Stimulated activated effector memory CD8-positive, alpha-beta T cell treated with anti-CD3 and anti-CD28 coated beads, Interleukin-12 subunit alpha, Interleukin-12 subunit beta, amount 100 ng/mL, for 72 hours (primary cell): ENCODE results near the gene HPX.
"Not testable (repeated sequence)": the region's sequence is repeated elsewhere in the genome, so short reads cannot be mapped to it uniquely, and the experiment has no call there.

Experiments
- ATAC-seq: fragments of 150-1000 bp; cut with Tn5 transposase; 2 replicates; pipeline ENCODE4 v1.10.0; 2021
- DNase-seq, 2 donors: peaks; one replicate each; pipeline ENCODE4 v3.0.0; 2021 to 2022; ENCODE audit warnings: low spot score in 2 of 2
- H3K27ac Mint-ChIP-seq: one replicate; pipeline ENCODE4 v1.8.0; 2022; ENCODE audit warnings: mild to moderate bottlenecking, mixed read lengths
- H3K36me3 Mint-ChIP-seq: one replicate; pipeline ENCODE4 v1.8.0; 2022; ENCODE audit warnings: mild to moderate bottlenecking, mixed read lengths
- H3K4me1 Mint-ChIP-seq: one replicate; pipeline ENCODE4 v1.8.0; 2022; ENCODE audit warnings: mixed read lengths
- H3K4me3 Mint-ChIP-seq: one replicate; pipeline ENCODE4 v1.8.0; 2022; ENCODE audit warnings: mild to moderate bottlenecking, mixed read lengths
- H3K9me3 Mint-ChIP-seq: one replicate; pipeline ENCODE4 v1.8.0; 2022; ENCODE audit warnings: mixed read lengths

The HPX gene

DNA sequence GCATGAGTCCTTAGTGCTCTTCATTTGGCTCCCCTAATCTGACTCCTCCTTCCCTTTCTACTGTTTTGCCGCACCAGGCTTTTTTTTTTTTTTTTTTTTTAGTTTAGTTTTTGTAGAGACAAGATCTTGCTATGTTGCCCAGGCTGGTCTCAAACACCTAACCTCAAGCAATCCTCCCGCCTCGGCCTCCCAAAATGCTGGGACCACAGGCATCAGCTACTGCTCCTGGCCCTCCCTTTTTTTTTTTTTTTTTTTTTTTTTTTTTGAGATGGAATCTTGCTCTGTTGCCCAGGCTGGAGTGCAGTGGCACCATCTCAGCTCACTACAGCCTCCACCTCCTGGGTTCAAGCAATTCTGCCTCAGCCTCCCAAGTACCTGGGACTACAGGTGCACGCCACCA is 48.5 kb downstream of the HPX start:
- peaks cover 26% of the 10 kb centered on the region for H3K36me3 Mint-ChIP-seq
- not testable (repeated sequence) for ATAC-seq, H3K9me3 Mint-ChIP-seq, DNase-seq
- peak overlapping the region; percentile 75 for H3K27ac Mint-ChIP-seq
- H3K4me1 Mint-ChIP-seq = peaks cover 37% of the 10 kb centered on the region
- peak overlapping the region; percentile 84 for H3K4me3 Mint-ChIP-seq

DNA sequence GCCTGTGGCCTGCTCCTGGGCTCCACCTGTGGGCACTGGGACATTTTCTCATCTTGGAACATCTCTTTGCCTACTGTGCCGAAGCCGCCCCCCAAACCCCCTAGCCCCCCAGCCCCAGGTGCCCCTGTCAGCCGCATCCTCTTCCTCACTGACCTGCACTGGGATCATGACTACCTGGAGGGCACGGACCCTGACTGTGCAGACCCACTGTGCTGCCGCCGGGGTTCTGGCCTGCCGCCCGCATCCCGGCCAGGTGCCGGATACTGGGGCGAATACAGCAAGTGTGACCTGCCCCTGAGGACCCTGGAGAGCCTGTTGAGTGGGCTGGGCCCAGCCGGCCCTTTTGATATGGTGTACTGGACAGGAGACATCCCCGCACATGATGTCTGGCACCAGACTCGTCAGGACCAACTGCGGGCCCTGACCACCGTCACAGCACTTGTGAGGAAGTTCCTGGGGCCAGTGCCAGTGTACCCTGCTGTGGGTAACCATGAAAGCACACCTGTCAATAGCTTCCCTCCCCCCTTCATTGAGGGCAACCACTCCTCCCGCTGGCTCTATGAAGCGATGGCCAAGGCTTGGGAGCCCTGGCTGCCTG is 49.2 kb downstream of the HPX start:
- Mint-ChIP-seq H3K4me1 (peaks cover 37% of the 10 kb centered on the region), H3K27ac (no peak overlapping the region), H3K4me3 (peak overlapping the region; percentile 84)

DNA sequence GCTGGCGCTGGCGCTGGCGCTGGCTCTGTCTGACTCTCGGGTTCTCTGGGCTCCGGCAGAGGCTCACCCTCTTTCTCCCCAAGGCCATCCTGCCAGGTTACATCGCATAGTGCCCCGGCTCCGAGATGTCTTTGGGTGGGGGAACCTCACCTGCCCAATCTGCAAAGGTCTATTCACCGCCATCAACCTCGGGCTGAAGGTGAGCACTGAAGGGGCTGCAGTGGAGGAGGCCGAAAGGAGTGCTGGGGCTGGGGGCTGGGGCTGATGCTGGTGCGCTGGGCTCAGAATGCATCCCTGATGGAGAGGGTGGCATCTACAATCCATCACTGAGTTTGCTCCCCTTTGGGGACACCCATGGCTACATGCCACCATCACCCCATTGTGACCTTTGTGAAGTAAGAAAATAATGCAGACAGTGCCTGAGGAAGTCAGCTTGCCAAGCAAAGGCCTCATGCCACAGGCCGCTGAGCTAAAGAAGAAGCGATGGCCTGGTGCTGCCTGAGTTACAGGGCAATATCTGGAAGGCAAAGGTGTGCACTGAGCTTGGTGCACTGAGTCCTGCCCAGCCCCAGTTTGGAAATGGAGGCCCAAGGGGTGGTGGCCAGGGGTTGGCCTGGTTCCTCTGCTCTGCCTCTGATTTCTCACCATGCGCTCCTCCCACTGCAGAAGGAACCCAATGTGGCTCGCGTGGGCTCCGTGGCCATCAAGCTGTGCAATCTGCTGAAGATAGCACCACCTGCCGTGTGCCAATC is 49.9 kb downstream of the HPX start:
- DNase-seq (peak in 1 of 2 donors; percentile 60), ATAC-seq (no peak)
- Mint-ChIP-seq H3K9me3 (no peaks in the 10 kb centered on the region), H3K27ac (peak overlapping the region; percentile 97), H3K36me3 (peaks cover 18% of the 10 kb centered on the region), H3K4me1 (peaks cover 37% of the 10 kb centered on the region), H3K4me3 (peak overlapping the region; percentile 84)

More for the DNA sequence above, 49.2 kb downstream of the HPX start:
- no peak for ATAC-seq
- Mint-ChIP-seq H3K9me3 (no peaks in the 10 kb centered on the region), H3K36me3 (peaks cover 25% of the 10 kb centered on the region)
- no peak for DNase-seq

DNA sequence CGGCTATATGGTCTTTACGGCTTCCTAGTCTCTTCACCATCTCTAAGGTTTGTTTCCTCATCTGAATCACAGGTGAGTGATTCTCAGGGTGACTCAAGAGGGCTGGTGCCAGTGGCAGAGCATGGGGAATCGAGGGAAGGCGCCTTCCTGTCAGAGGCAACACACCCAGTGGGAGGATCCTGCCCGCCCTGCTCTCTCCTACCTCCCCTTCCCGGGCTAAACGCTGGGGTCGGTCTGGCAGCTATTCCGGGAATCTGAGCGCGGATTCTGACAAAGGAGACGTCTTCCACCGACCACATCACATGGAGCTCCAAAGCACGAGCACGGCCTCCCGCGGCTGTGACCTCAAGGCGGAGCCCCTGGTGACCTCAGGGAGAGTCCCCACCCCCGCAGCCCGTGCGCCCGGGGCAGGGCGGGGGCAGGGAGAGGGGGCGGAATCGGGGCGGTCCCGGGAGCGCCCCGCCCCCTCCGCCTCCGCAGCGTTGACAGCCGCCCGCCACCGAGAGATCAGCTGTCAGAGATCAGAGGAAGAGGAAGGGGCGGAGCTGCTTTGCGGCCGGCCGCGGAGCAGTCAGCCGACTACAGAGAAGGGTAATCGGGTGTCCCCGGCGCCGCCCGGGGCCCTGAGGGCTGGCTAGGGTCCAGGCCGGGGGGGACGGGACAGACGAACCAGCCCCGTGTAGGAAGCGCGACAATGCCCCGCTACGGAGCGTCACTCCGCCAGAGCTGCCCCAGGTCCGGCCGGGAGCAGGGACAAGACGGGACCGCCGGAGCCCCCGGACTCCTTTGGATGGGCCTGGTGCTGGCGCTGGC is 50.7 kb downstream of the HPX start, which contains the start of gene SMPD1:
Gene SMPD1 (plus strand): TSS at position 570 of the 813 bp plus-strand sequence. CDS start 125 bp downstream, at position 695.
- DNase-seq (peak; percentile 89 to 96), ATAC-seq (peak; percentile 93)
- H3K9me3 Mint-ChIP-seq = no peaks in the 10 kb centered on the region

DNA sequence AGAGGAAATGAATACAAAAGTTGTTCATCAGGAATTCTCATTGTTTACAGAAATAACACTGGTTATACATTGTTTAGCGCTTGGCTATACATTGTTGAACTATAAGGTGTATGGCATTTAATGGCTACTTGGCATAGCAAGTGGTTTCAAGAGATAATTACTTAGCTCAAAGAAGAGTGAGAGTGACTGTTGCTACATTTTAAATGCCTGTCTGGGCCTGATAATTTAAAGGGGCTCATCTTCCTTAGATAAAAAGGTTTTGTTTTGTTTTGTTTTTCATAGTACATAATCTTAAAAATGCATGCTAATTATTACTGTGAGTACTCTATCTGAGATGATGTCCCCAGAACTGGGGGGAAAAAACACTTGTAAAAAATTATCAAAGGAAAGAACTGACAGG is 52.0 kb downstream of the HPX start:
- H3K4me3 Mint-ChIP-seq = peak overlapping the region; percentile 84
- ATAC-seq (no peak), DNase-seq (no peak)
- peaks cover 42% of the 10 kb centered on the region for H3K4me1 Mint-ChIP-seq
- H3K36me3 Mint-ChIP-seq = peaks cover 14% of the 10 kb centered on the region
- H3K27ac Mint-ChIP-seq = peak overlapping the region; percentile 7
- H3K9me3 Mint-ChIP-seq = no peaks in the 10 kb centered on the region

More for the DNA sequence above, 50.7 kb downstream of the HPX start, which contains the start of gene SMPD1:
- H3K4me3 Mint-ChIP-seq = peak within 1 kb of the TSS; percentile 84
- H3K27ac Mint-ChIP-seq = peak within 1 kb of the TSS; percentile 97
- peaks cover 40% of the 10 kb centered on the region for H3K4me1 Mint-ChIP-seq
- H3K36me3 Mint-ChIP-seq = peaks cover 14% of the 10 kb centered on the region

DNA sequence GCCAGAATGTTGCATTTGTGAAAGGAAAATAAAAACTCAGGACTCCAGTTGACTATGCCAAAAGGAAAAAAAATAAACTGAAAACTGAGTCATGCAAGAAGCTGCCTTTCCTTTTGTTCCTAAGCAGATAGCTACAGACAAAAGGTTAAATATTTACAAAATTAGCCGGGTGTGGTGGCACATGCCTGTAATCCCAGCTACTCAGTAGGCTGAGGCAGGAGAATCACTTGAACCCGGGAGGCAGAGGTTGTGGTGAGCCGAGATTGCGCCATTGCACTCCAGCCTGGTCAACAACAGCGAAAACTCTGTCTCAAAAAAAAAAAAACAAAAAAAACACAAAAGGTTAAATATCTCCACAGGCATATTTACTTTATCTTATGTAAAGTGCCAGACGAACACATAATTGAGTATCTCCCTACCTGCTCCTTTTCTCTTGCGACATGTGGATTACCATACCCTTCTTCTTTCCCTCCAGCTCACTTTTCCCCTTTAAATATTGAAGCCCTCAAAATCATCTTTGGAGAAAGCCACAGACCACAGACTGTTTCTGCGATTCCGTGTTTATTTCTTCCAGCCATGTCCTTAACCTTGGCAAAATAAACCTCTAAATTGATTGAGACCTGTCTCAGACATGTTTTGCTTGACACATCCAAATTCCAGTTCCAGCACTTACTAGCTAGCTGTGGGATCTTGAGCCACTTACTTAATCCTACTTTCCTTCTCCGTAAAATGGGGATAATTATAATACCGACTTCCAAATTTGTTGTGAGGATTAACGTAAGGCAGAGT is 52.8 kb downstream of the HPX start:
- DNase-seq = no peak
- no peak overlapping the region for H3K4me3 Mint-ChIP-seq
- peaks cover 13% of the 10 kb centered on the region for H3K36me3 Mint-ChIP-seq
- no peaks in the 10 kb centered on the region for H3K9me3 Mint-ChIP-seq
- no peak for ATAC-seq
- peaks cover 37% of the 10 kb centered on the region for H3K4me1 Mint-ChIP-seq
- peak overlapping the region; percentile 7 for H3K27ac Mint-ChIP-seq

DNA sequence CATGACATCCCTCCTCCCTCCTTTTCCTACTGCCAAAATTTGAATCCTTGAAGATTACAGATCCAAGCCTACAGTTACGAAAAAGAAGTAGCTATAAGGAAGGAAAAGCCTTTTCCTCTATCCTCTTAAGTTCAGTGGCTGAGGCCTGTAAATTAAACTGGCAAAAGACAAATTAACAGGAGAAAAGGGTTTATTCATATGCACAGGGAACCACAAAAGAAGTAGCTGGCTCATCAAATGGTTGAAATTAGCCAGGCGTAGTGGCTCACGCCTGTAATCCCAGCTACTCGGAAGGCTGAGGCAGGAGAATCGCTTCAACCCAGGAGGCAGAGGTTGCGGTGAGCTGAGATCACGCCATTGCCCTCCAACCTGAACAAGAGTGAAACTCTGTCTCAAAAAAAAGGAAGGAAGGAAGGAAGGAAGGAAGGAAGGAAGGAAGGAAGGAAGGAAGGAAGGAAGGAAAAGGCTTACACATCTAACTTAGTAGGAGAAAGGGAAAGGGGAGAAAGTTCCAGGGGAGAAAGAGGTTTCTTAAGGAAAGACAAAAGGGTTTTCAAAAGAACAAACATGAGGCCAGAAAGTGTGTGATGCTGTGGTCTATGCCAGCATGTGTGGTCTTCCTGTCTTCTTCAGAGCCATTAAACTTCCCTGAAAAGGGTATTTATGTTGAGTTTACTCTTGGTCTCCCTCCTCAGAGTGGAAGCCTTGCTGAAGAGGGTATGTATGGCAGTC is 55.6 kb downstream of the HPX start:
- DNase-seq (no peak), ATAC-seq (no peak)
- Mint-ChIP-seq H3K27ac (no peak overlapping the region), H3K4me1 (peaks cover 22% of the 10 kb centered on the region), H3K4me3 (no peak overlapping the region), H3K36me3 (peaks cover 7% of the 10 kb centered on the region), H3K9me3 (no peaks in the 10 kb centered on the region)
